GM21576 (cell line): ENCODE results near the gene SERTM2.
"Not testable (repeated sequence)": the region's sequence is repeated elsewhere in the genome, so short reads cannot be mapped to it uniquely, and the experiment has no call there.

Source experiments
- ATAC-seq: cut with Tn5 transposase; IDR thresholded peaks from one replicate; pipeline ENCODE4 v1.9.1; 2021; ENCODE audit warnings: mild to moderate bottlenecking, moderate library complexity; ENCODE audit not compliant: unreplicated experiment

The SERTM2 gene

GRCh38 chrX:111511477-111511876 is at the start of gene SERTM2:
TSS of gene SERTM2 (plus strand) at chrX:111511645. CDS start at chrX:111518858, 7,213 bp downstream.
- peak; percentile 94 for ATAC-seq

GRCh38 chrX:111465669-111466068 is 45.8 kb upstream of the SERTM2 start:
- ATAC-seq = no peak

DNA sequence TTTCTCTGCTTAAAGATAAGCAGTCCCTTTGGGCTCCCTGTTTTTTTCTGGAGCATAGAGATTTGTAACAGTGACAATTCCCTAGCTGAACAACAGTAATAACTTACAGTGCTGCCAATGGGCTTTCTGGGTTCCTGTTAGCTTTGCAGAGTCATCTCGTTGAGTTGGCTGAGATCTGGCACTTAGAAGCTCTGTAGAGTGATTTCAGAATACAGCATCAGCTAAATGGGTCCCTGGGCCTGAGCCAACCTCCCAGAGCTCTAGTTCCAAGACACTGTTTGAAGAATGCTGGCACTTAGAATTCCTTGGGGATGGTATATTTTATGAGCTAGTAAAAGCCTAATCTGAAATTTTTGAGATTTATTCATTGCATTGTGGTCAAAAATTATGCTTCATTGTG is 43.5 kb upstream of the SERTM2 start:
- no peak for ATAC-seq

- no peak for ATAC-seq
These were observed 40.6 kb upstream of the SERTM2 start for GRCh38 chrX:111470681-111471403.

DNA sequence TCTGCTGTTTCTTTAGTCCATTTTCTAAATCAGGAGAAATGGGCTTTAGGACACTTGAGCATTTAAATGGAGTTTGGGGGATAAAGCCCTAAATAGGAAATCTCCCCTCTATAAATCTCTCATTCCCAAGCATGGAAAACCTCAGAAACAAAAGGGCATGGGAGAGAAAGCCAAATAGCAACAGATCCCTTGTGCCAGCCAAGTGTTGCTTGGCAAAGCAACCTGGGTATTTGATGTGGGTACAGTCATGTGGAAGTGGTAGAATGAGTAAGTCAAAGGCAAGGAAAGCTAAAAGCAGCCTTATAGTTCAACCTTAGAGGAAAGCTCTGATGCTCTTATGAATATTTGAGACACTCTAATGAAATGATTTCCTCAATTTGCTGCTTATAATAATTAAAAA is 29.5 kb upstream of the SERTM2 start:
- no peak for ATAC-seq

DNA sequence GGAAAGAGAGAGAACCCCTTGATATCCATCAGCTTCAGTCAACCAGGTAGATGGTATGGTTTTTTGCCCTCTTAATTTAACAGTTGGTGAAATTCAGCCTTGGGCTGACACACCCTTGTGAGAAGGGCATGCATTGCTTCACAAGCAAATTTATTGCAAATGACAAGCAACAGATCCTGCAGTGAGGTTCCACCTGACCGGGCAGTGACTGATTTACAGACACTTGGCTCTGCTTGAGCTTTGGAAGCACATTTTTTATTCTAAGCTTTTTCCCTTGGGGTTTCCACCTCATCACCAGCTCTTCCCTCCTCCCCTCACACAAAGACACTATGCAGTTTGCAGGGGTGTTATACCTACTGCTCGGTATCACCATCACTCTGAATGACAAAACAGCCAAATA is 28.3 kb upstream of the SERTM2 start:
- no peak for ATAC-seq

- no peak for ATAC-seq
These were observed 27.6 kb upstream of the SERTM2 start for GRCh38 chrX:111483881-111484280.

DNA sequence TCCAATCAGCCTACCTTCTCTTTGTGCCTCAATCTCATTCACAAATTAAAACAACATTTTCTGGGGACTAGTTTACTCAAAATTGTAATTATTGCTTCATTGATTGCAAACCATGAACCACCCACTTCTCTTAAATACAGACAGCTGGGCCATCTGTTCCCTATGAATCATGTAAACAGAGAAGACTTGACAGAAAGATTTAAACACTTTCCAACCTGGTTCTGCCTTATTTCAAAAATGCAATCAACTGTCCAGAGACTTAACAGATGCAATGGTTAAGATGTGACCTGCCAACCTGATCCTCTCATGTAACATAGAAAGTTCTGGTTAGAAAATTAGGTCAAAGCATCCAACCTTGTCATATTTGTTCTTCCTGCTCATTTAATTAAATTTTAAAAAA is 20.8 kb upstream of the SERTM2 start:
- no peak for ATAC-seq

DNA sequence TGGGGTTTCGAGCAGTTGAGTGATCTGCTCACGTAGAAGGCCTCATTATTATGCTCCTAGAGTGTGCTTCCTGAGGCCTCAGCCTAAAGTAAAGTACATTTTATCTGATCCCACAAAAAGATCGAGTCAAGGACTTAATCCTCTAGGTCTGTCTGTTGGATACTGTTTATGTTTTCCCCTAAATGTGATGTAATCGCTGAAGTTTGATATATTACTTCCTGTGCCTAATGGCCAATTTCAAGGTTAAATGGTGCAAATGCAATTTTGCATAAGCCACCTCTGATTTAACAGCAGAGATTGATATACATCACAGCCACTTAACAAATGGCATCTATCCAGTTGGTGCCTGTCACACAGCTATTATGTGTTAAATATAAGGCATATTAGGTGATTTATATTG is 19.4 kb upstream of the SERTM2 start:
- no peak for ATAC-seq

- no peak for ATAC-seq
These were observed 12.8 kb upstream of the SERTM2 start for GRCh38 chrX:111498538-111499103.

DNA sequence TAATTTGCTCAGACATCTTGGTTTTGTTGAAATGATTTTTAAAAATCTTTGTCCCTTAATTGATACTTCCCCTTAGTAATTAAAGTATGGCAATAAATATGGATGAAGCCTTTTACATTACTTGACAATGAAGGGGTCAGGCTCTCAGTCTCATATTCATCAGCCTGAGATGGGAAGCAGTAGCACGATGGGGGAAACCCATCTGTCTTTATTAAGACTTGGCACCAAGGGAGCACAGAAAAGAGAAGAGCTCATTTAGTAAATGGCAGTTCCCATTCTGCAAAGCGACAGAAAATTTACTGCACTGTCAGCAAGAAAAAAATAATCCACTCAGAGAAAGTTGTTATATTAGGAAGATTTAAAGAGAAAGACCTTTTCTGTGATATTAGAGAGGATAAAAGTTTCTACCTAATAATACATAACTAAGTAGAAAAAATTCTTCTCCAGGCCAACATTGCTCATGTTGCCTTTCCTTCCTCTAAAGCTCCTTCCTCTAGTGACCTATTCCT is 7.9 kb upstream of the SERTM2 start:
- ATAC-seq = no peak

DNA sequence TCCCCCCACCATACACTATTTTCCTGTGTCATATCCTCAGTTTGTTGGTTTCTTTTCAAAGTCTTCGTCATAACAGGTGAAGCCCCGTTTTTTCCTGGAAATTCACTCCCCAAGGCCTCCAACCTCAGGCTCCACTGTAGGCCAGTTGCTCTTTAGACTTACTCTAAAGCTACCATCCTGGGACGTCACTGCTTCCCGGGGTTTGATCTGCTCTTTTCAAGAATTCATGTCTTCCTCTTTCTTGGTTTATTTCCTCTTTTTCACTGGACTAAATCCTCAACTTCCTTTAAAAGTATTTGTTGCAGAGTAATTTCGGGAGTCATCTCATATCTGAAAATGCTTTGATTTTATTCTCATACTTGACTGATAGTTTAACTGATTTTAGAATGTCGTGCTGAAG is 6.5 kb upstream of the SERTM2 start:
- no peak for ATAC-seq

DNA sequence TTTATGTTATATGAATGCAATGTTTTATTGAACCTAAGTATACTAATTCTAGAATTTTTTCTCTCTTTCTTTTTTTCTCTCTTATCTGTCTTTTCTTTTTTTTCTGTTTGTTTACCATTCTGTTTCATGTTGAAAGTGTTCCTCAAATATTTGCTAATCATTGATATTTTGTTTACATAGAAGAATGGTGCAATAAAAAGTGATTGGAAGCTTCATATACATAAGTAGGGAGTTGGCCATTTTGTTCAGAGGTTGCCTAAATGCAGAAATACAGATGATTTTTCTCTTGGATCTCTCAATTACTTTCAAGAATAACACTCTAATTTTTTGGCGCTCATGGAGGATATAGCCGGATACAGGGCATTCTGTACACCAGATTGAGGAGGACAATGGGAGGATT is 5.7 kb upstream of the SERTM2 start:
- ATAC-seq = no peak

- no peak for ATAC-seq
These were observed 4.6 kb upstream of the SERTM2 start for GRCh38 chrX:111506826-111507225.

DNA sequence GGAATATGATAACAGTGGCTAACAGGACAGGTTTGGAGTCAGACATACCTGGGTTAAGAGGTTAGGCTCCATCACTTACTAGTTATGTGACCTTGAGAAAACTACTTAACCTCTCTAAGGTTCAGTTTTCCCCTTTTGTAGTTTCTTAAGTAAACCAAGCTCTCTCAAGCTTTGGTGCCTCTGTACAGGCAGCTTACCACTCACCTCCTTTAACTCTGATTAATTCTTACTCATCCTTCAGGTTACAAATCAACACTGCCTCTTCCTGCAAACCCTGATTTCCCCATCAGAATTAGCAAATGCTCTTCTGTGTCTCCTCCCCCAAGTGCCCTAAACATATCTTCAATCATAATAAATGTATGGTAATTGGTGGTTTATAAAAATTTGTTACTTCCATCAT is 3.5 kb upstream of the SERTM2 start:
- no peak for ATAC-seq

DNA sequence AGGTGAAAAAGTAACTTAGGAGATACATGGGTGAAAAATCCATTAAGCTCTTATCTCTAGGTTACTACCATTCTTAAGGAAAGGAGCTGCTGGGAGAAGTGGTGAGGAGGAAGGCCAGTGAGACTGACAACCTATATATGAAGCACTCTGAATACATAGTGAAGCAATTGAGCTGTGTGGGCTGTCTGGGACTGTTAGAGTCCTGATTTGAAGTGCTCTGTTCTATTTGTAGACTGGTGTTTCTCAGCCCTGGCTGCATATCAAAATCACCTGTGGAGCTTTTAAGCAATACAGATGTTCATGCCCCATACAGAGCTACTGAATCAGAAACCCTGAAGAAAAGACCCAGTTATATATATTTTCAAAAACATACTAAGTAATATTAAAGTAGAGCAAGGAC is 3.9 kb downstream of the SERTM2 start:
- ATAC-seq = no peak

DNA sequence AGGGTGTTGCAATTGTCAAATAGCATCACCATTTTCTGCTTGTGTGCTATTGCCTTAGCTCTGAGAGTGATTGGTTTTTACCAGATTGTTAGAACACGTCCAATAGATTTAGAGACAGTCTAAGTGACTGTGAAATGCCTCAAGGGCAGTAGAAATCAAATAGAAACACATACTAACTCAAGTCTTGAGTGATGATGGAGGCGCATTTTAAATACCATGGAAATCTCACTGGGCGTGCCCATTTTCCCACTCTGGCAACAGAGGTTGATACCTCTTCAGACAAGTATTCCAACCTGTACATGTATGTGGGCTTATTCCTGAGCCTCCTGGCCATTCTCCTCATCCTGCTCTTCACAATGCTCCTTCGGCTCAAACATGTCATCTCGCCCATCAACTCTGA is 7.2 kb downstream of the SERTM2 start:
- ATAC-seq = no peak

GRCh38 chrX:111519215-111519614 is 7.8 kb downstream of the SERTM2 start:
- no peak for ATAC-seq

DNA sequence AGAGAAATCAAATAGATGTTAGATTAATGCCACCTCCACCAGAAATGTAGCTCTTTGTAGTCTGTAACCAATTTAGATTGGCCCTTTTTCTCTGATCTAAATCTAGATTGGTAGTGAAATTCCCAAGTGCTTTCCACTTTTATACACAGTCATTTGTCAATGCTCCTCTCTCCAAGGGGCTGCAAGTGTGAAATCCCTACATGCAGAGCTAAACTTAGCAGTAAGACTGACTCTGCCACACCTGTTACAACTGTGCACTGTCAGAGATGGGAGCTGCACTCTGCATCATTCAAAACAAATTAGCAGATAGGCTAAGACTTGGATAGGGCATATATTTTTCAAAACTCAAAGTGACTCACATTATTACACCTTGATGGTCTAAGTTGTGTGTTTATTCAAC is 9.1 kb downstream of the SERTM2 start:
- ATAC-seq = no peak

GRCh38 chrX:111521169-111521568 is 9.7 kb downstream of the SERTM2 start:
- no peak for ATAC-seq

GRCh38 chrX:111543212-111543741 is 31.8 kb downstream of the SERTM2 start:
- ATAC-seq = no peak

DNA sequence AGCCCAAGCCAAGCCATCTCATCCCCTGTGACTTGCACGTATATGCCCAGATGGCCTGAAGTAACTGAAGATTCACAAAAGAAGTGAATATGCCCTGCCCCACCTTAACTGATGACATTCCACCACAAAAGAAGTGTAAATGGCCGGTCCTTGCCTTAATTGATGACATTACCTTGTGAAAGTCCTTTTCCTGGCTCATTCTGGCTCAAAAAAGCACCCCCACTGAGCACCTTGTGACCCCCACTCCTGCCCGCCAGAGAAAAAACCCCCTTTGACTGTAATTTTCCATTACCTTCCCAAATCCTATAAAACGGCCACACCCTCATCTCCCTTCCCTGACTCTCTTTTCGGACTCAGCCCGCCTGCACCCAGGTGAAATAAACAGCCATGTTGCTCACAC is 37.8 kb downstream of the SERTM2 start:
- not testable (repeated sequence) for ATAC-seq
